Neural progenitor cell (in vitro differentiated cells): ENCODE data around the gene ERC2. TPM values are rescaled to one million over a fixed set of nuclear protein-coding genes. Genes with fewer than 3 reads are reported as not detected.

Experiments used
- DNase-seq: peaks from one replicate; pipeline ENCODE4 v3.0.0-alpha.2; 2016; ENCODE audit warnings: low spot score
- H2AFZ ChIP-seq: fragments of 200-600 bp; sonication (generic); replicated peaks from 2 replicates; pipeline ENCODE4 v1.6.1; 2016; ENCODE audit warnings: antibody characterized with exemption
- H3F3A ChIP-seq: fragments of 200-600 bp; sonication (generic); 2 replicates; pipeline ENCODE4 v1.6.1; 2016; ENCODE audit warnings: antibody characterized with exemption, low read depth
- H3K27ac ChIP-seq: fragments of 200-600 bp; sonication (generic); 2 replicates; pipeline ENCODE4 v1.5.1; 2016; ENCODE audit warnings: mild to moderate bottlenecking
- H3K27me3 ChIP-seq: fragments of 200-600 bp; sonication (generic); 2 replicates; pipeline ENCODE4 v1.6.1; 2016; ENCODE audit warnings: mild to moderate bottlenecking, moderate library complexity
- H3K36me3 ChIP-seq: fragments of 200-600 bp; sonication (generic); 2 replicates; pipeline ENCODE4 v1.5.1; 2016
- H3K4me1 ChIP-seq: fragments of 200-600 bp; sonication (generic); 2 replicates; pipeline ENCODE4 v1.6.1; 2016; ENCODE audit warnings: mixed run types
- H3K4me2 ChIP-seq: fragments of 200-600 bp; sonication (generic); 2 replicates; pipeline ENCODE4 v1.6.1; 2016
- H3K4me3 ChIP-seq: fragments of 200-600 bp; sonication (generic); 2 replicates; pipeline ENCODE4 v1.5.1; 2016
- H3K79me2 ChIP-seq: fragments of 200-600 bp; sonication (generic); 2 replicates; pipeline ENCODE4 v1.6.1; 2016; ENCODE audit warnings: low read depth
- H3K9ac ChIP-seq: fragments of 200-600 bp; sonication (generic); 2 replicates; pipeline ENCODE4 v1.6.1; 2016
- H3K9me3 ChIP-seq: fragments of 200-600 bp; sonication (generic); 2 replicates; pipeline ENCODE4 v1.5.1; 2016; ENCODE audit warnings: low read depth
- H4K20me1 ChIP-seq: fragments of 200-600 bp; sonication (generic); 2 replicates; pipeline ENCODE4 v1.6.1; 2016; ENCODE audit warnings: low read depth
- H3K27ac Mint-ChIP-seq: 3 replicates; pipeline ENCODE4 v1.8.0; 2021; ENCODE audit warnings: mixed read lengths
- H3K27me3 Mint-ChIP-seq: 2 replicates; pipeline ENCODE4 v1.8.0; 2022; ENCODE audit warnings: low read depth, mild to moderate bottlenecking, inconsistent platforms, moderate library complexity, mixed read lengths; ENCODE audit not compliant: insufficient read depth
- H3K36me3 Mint-ChIP-seq: 3 replicates; pipeline ENCODE4 v1.8.0; 2021; ENCODE audit warnings: mixed read lengths
- H3K4me1 Mint-ChIP-seq: 3 replicates; pipeline ENCODE4 v1.8.0; 2021; ENCODE audit warnings: mixed read lengths
- H3K4me3 Mint-ChIP-seq: 3 replicates; pipeline ENCODE4 v1.8.0; 2021; ENCODE audit warnings: mild to moderate bottlenecking, moderate library complexity, mixed read lengths
- H3K9me3 Mint-ChIP-seq: 3 replicates; pipeline ENCODE4 v1.8.0; 2020; ENCODE audit warnings: mixed read lengths
- CTCF ChIP-seq: fragments of 200-600 bp; sonication (generic); IDR thresholded peaks from 2 replicates; pipeline ENCODE4 v1.5.1; 2017; ENCODE audit warnings: antibody characterized with exemption, mild to moderate bottlenecking
- EZH2 ChIP-seq: fragments of 200-600 bp; sonication (generic); IDR thresholded peaks from 2 replicates; pipeline ENCODE4 v1.6.1; 2017; ENCODE audit warnings: antibody characterized with exemption, mild to moderate bottlenecking, moderate library complexity
- EZH2phosphoT487 ChIP-seq: fragments of 200-600 bp; sonication (generic); IDR thresholded peaks from 2 replicates; pipeline ENCODE4 v1.6.1; 2017; ENCODE audit warnings: antibody characterized with exemption
- total RNA-seq: library from RNA; depleted of rRNA; stranded (reverse); fragments of >200 nt; gene quantifications from 2 replicates; pipeline ENCODE4 v1.2.3, GENCODE V29; 2015; ENCODE audit warnings: low replicate concordance

Gene ERC2
- total RNA-seq, 1 donor from 2014 or later = 24.8 TPM

- Mint-ChIP-seq H3K36me3 (no peaks in the 10 kb centered on the region), H3K4me1 (peaks cover 43% of the 10 kb centered on the region), H3K9me3 (no peaks in the 10 kb centered on the region), H3K27me3 (peaks cover 2% of the 10 kb centered on the region), H3K4me3 (no peak overlapping the region), H3K27ac (no peak overlapping the region)
- H3K79me2 ChIP-seq = no peaks in the 10 kb centered on the region
- H3K4me3 ChIP-seq = no peak overlapping the region
- no peak for TF ChIP-seq CTCF
- TF ChIP-seq EZH2 = no peak
- no peak for TF ChIP-seq EZH2phosphoT487
- H3K36me3 ChIP-seq = no peaks in the 10 kb centered on the region
- no peaks in the 10 kb centered on the region for H3K9me3 ChIP-seq
- H3F3A ChIP-seq = no peaks in the 10 kb centered on the region
- H3K4me1 ChIP-seq = peaks cover 6% of the 10 kb centered on the region
- no peak overlapping the region for H3K9ac ChIP-seq
- H4K20me1 ChIP-seq = no peaks in the 10 kb centered on the region
- H3K27me3 ChIP-seq = no peaks in the 10 kb centered on the region
- no peak overlapping the region for H2AFZ ChIP-seq
- H3K27ac ChIP-seq = no peak overlapping the region
- DNase-seq = no peak
- no peak overlapping the region for H3K4me2 ChIP-seq
Observed at GRCh38 chr3:55724821-55725220, 743.4 kb downstream of the ERC2 start.

- DNase-seq = no peak
- H3K4me3 ChIP-seq = no peak overlapping the region
- no peak overlapping the region for H3K4me3 Mint-ChIP-seq
Observed at GRCh38 chr3:55724407-55724784, 743.9 kb downstream of the ERC2 start.

GRCh38 chr3:55723653-55724406 lies 744.4 kb downstream of the ERC2 start:
- TF ChIP-seq CTCF = peak; percentile 6
- no peak for TF ChIP-seq EZH2
- Histone ChIP-seq H3K36me3 (no peaks in the 10 kb centered on the region), H3K27me3 (no peaks in the 10 kb centered on the region), H3K4me3 (no peak overlapping the region), H2AFZ (no peak overlapping the region), H3F3A (no peaks in the 10 kb centered on the region), H3K9me3 (no peaks in the 10 kb centered on the region), H3K4me2 (no peak overlapping the region), H3K9ac (no peak overlapping the region), H4K20me1 (no peaks in the 10 kb centered on the region), H3K27ac (no peak overlapping the region), H3K4me1 (peaks cover 6% of the 10 kb centered on the region), H3K79me2 (no peaks in the 10 kb centered on the region)
- peaks cover 51% of the 10 kb centered on the region for H3K4me1 Mint-ChIP-seq
- H3K27ac Mint-ChIP-seq = no peak overlapping the region
- H3K4me3 Mint-ChIP-seq = no peak overlapping the region
- no peaks in the 10 kb centered on the region for H3K36me3 Mint-ChIP-seq
- H3K9me3 Mint-ChIP-seq = no peaks in the 10 kb centered on the region
- H3K27me3 Mint-ChIP-seq = peaks cover 2% of the 10 kb centered on the region
- no peak for DNase-seq

More at GRCh38 chr3:55724407-55724784, 743.9 kb downstream of the ERC2 start:
- no peaks in the 10 kb centered on the region for H3F3A ChIP-seq
- no peaks in the 10 kb centered on the region for H3K9me3 Mint-ChIP-seq
- no peak overlapping the region for H2AFZ ChIP-seq
- no peaks in the 10 kb centered on the region for H3K79me2 ChIP-seq
- H4K20me1 ChIP-seq = no peaks in the 10 kb centered on the region
- no peaks in the 10 kb centered on the region for H3K36me3 Mint-ChIP-seq
- peaks cover 6% of the 10 kb centered on the region for H3K4me1 ChIP-seq
- no peak for TF ChIP-seq EZH2
- H3K27me3 Mint-ChIP-seq = peaks cover 2% of the 10 kb centered on the region
- H3K27ac Mint-ChIP-seq = no peak overlapping the region
- H3K27ac ChIP-seq = no peak overlapping the region
- no peaks in the 10 kb centered on the region for H3K27me3 ChIP-seq
- H3K9me3 ChIP-seq = no peaks in the 10 kb centered on the region
- no peaks in the 10 kb centered on the region for H3K36me3 ChIP-seq
- no peak overlapping the region for H3K4me2 ChIP-seq
- no peak overlapping the region for H3K9ac ChIP-seq
- peaks cover 46% of the 10 kb centered on the region for H3K4me1 Mint-ChIP-seq

GRCh38 chr3:55721716-55722484 lies 746.4 kb downstream of the ERC2 start:
- Histone ChIP-seq H2AFZ (no peak overlapping the region), H3K9me3 (no peaks in the 10 kb centered on the region), H3K27ac (no peak overlapping the region), H3K4me3 (no peak overlapping the region), H3K36me3 (no peaks in the 10 kb centered on the region), H3K9ac (no peak overlapping the region), H3K4me2 (no peak overlapping the region), H3K79me2 (no peaks in the 10 kb centered on the region), H3K27me3 (no peaks in the 10 kb centered on the region), H4K20me1 (no peaks in the 10 kb centered on the region), H3K4me1 (peaks cover 6% of the 10 kb centered on the region), H3F3A (no peaks in the 10 kb centered on the region)
- Mint-ChIP-seq H3K27me3 (peaks cover 2% of the 10 kb centered on the region), H3K4me3 (no peak overlapping the region), H3K36me3 (no peaks in the 10 kb centered on the region), H3K27ac (no peak overlapping the region), H3K9me3 (no peaks in the 10 kb centered on the region), H3K4me1 (peaks cover 57% of the 10 kb centered on the region)
- peak; percentile 36 for DNase-seq
- TF ChIP-seq CTCF = peak; percentile 67
- no peak for TF ChIP-seq EZH2
- TF ChIP-seq EZH2phosphoT487 = no peak
